ENCODE results near the gene ANTXR2. TPM values are rescaled to one million over a fixed set of nuclear protein-coding genes. Genes with fewer than 3 reads are reported as not detected.

ANTXR2 gene
- total and polyA plus RNA-seq, 11 donors, result 7.0 to 76.7 (median 46.6) TPM

- no peaks in the 10 kb centered on the region for H3K36me3 ChIP-seq
- WGBS, 4 donors, result 73 to 88% (median 77%) methylated on average over 1 of the region's 1 CpG
- no peak for DNase-seq
- H3K4me1 ChIP-seq, result no peaks in the 10 kb centered on the region
- H3K9me3 ChIP-seq, result no peaks in the 10 kb centered on the region
- ATAC-seq, result no peak
- H3K4me3 ChIP-seq, result no peak overlapping the region
- no peak for TF ChIP-seq POLR2A (IDR thresholded peaks at IDR 0.05)
- intact Hi-C loops (cut with DNase I), result no loop called here
- H3K27ac ChIP-seq, result no peak overlapping the region
- H3K27me3 ChIP-seq, result no peaks in the 10 kb centered on the region
Observed at GRCh38 chr4:80090090-80090489, 17.1 kb upstream of the ANTXR2 start.

GRCh38 chr4:80088471-80088870 lies 15.4 kb upstream of the ANTXR2 start:
- H3K36me3 ChIP-seq, result no peaks in the 10 kb centered on the region
- intact Hi-C loops (cut with DNase I), result no loop called here
- no peak overlapping the region for H3K27ac ChIP-seq

GRCh38 chr4:80086296-80086695 lies 13.3 kb upstream of the ANTXR2 start:
- 78 to 85% (median 83%) methylated on average over 5 of the region's 5 CpGs for WGBS, 4 donors
- no peak overlapping the region for H3K27ac ChIP-seq
- intact Hi-C loops (cut with DNase I), result no loop called here
- H3K4me3 ChIP-seq, result no peak overlapping the region
- H3K4me1 ChIP-seq, result no peaks in the 10 kb centered on the region
- no peak for TF ChIP-seq POLR2A (IDR thresholded peaks at IDR 0.05)
- no peak for TF ChIP-seq CTCF (IDR thresholded peaks at IDR 0.05)
- ATAC-seq (no peak), DNase-seq (no peak)
- no peaks in the 10 kb centered on the region for H3K9me3 ChIP-seq
- no peaks in the 10 kb centered on the region for H3K36me3 ChIP-seq
- H3K27me3 ChIP-seq, result no peaks in the 10 kb centered on the region

More at GRCh38 chr4:80088471-80088870, 15.4 kb upstream of the ANTXR2 start:
- ATAC-seq, result no peak
- H3K27me3 ChIP-seq, result no peaks in the 10 kb centered on the region
- H3K4me3 ChIP-seq, result no peak overlapping the region
- no peak for DNase-seq
- TF ChIP-seq POLR2A (IDR thresholded peaks at IDR 0.05) (no peak), CTCF (IDR thresholded peaks at IDR 0.05) (no peak)
- 86 to 94% (median 91%) methylated on average over 1 of the region's 1 CpG for WGBS, 4 donors
- no peaks in the 10 kb centered on the region for H3K4me1 ChIP-seq
- no peaks in the 10 kb centered on the region for H3K9me3 ChIP-seq

GRCh38 chr4:80085081-80085480 lies 12.1 kb upstream of the ANTXR2 start:
- TF ChIP-seq POLR2A (IDR thresholded peaks at IDR 0.05) (no peak), CTCF (IDR thresholded peaks at IDR 0.05) (no peak)
- no peak for DNase-seq
- H3K9me3 ChIP-seq, result no peaks in the 10 kb centered on the region
- H3K4me3 ChIP-seq, result no peak overlapping the region
- ATAC-seq, result no peak
- WGBS, 4 donors, result 95 to 98% (median 96%) methylated on average over 3 of the region's 3 CpGs
- no peaks in the 10 kb centered on the region for H3K4me1 ChIP-seq
- H3K27me3 ChIP-seq, result no peaks in the 10 kb centered on the region
- H3K27ac ChIP-seq, result no peak overlapping the region
- H3K36me3 ChIP-seq, result no peaks in the 10 kb centered on the region
- intact Hi-C loops (cut with DNase I), result no loop called here

- Histone ChIP-seq H3K4me1 (peaks cover 0 to 5% (median 0%) of the 10 kb centered on the region in 12 donors), H3K9me3 (no peaks in the 10 kb centered on the region), H3K4me3 (no peak overlapping the region), H3K27ac (no peak overlapping the region), H3K27me3 (no peaks in the 10 kb centered on the region), H3K36me3 (no peaks in the 10 kb centered on the region)
- TF ChIP-seq CTCF (IDR thresholded peaks at IDR 0.05) (no peak), POLR2A (IDR thresholded peaks at IDR 0.05) (no peak)
- 84 to 91% (median 88%) methylated on average over 2 of the region's 2 CpGs for WGBS, 4 donors
- no peak for DNase-seq
- intact Hi-C loops (cut with DNase I), result no loop called here
- ATAC-seq, result no peak
Observed at GRCh38 chr4:80082693-80083092, 9.7 kb upstream of the ANTXR2 start.

All from heart left ventricle (tissue), 16 donors.